ENCODE data around the gene PTGIR.

PTGIR gene

GRCh38 chr19:46615966-46616365 lies 8.9 kb downstream of the PTGIR start:
- H3K4me3 ChIP-seq (replicated peaks in 1 of 2; ENCODE audit: low read depth in 2 of 2, low read length in 2 of 2) = no peak overlapping the region
- DNase-seq (ENCODE audit: low read depth in 2 of 2) = no peak
- TF ChIP-seq CTCF (IDR thresholded peaks at IDR 0.05; ENCODE audit: low read depth, low read length) = no peak

- H3K4me3 ChIP-seq (replicated peaks in 1 of 2; ENCODE audit: low read depth in 2 of 2, low read length in 2 of 2) = no peak overlapping the region
- peak; percentile 84 to 87 for DNase-seq (ENCODE audit: low read depth in 2 of 2)
- TF ChIP-seq CTCF (IDR thresholded peaks at IDR 0.05; ENCODE audit: low read depth, low read length) = peak; percentile 88
These were observed 10.7 kb downstream of the PTGIR start for GRCh38 chr19:46614114-46614722.

GRCh38 chr19:46613525-46613924 lies 11.4 kb downstream of the PTGIR start:
- TF ChIP-seq CTCF (IDR thresholded peaks at IDR 0.05; ENCODE audit: low read depth, low read length) = no peak
- DNase-seq (ENCODE audit: low read depth in 2 of 2) = no peak

GRCh38 chr19:46611776-46612175 lies 13.1 kb downstream of the PTGIR start:
- no peak for DNase-seq (ENCODE audit: low read depth in 2 of 2)
- no peak overlapping the region for H3K4me3 ChIP-seq (replicated peaks in 1 of 2; ENCODE audit: low read depth in 2 of 2, low read length in 2 of 2)
- TF ChIP-seq CTCF (IDR thresholded peaks at IDR 0.05; ENCODE audit: low read depth, low read length) = no peak

More at GRCh38 chr19:46613525-46613924, 11.4 kb downstream of the PTGIR start:
- H3K4me3 ChIP-seq (replicated peaks in 1 of 2; ENCODE audit: low read depth in 2 of 2, low read length in 2 of 2) = no peak overlapping the region

- DNase-seq (ENCODE audit: low read depth in 2 of 2) = no peak
- H3K4me3 ChIP-seq (replicated peaks in 1 of 2; ENCODE audit: low read depth in 2 of 2, low read length in 2 of 2) = no peak overlapping the region
- TF ChIP-seq CTCF (IDR thresholded peaks at IDR 0.05; ENCODE audit: low read depth, low read length) = no peak
These were observed 13.8 kb downstream of the PTGIR start for GRCh38 chr19:46610851-46611770.

GRCh38 chr19:46610413-46610775 lies 14.5 kb downstream of the PTGIR start:
- DNase-seq (ENCODE audit: low read depth in 2 of 2) = no peak
- H3K4me3 ChIP-seq (replicated peaks in 1 of 2; ENCODE audit: low read depth in 2 of 2, low read length in 2 of 2) = no peak overlapping the region

More at GRCh38 chr19:46610413-46610775, 14.5 kb downstream of the PTGIR start:
- TF ChIP-seq CTCF (IDR thresholded peaks at IDR 0.05; ENCODE audit: low read depth, low read length) = no peak
